A549 treated with RU486 at 1 μM for 4 hours (cell line): Measurements from ENCODE around the gene DRC1. TPM values are rescaled to one million over a fixed set of nuclear protein-coding genes. Genes with fewer than 3 reads are reported as not detected.

Experiments used
- total RNA-seq: library from RNA; stranded (reverse); fragments of 200-300 nt; extraction: Qiagen RNA extraction; gene quantifications from 5 replicates; pipeline ENCODE4 v1.2.3, GENCODE V29; 2022; ENCODE audit warnings: low read depth

Gene DRC1
- total RNA-seq, result 0.14 to 0.61 TPM (median 0.26 TPM) in 4 of 5 replicates, not detected in the other

DNA sequence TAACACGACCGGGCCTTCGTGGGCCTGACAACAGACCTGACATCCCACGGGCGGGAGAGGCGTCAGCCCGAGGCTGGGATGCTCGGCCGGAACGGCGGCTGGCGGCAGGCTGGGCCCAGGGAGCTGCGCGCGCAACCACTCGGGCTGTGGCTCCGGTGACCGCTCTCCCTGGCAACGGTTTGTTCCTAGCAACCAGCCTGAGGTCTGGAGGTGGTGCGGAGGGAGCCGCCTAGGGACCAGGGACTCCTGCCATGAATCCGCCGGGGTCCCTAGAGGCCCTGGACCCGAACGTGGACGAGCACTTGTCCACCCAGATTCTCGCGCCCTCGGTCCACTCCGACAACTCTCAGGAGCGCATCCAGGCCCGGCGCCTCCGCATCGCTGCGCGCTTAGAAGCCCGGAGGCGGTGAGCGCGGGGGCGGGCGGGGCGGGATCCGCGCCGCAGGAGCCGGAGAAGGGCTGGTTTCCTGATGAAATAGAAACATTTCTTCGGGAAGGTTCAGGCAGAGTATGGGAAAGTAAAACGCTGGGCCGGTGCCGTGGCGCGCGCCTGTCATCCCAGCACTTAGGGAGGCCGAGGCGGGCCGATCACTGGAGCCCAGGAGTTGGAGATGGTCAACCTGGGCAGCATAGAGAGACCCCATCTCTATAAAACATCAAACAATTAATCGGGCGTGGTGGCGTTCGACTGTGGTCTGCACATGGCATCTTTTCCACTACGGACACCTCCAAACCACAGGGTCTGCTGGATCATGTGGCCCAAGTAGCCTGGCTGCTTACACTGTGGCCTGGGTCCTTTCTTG is at the start of gene DRC1:
TSS of gene DRC1 (plus strand) at position 182 of the 803 bp plus-strand sequence. CDS start at position 252, 70 bp downstream.

DNA sequence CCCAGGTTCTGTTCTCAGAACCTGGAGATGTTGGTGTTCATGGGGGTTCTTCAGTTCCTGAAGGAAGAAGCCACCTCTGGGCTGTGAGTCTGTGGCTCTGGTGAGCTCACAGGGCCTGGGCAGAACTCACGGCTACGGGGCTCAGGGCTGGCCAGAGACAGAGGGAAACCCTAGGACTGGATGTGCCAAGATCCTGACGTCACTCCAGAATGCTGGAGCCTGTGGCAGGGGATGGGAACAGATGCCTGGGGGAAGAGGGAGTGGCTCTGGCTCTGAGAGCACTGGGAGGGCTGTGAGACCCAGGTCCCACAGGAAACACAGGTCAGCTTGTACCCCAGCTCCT is 76.2 kb downstream of the DRC1 start, which contains the start of gene OTOF:
TSS of gene OTOF (minus strand) at position 214 of the 343 bp plus-strand sequence.

Other genes with a start within 250 kb of the DRC1 start
- gene GAREM2, start 228.8 kb upstream of the DRC1 start, total RNA-seq, result 5.6 to 9.7 TPM (median 7.0 TPM) in 5 replicates
- 117 to 146 TPM (median 129 TPM) in 5 replicates for gene HADHA, start 157.3 kb upstream of the DRC1 start, total RNA-seq
- gene HADHB, start 157.0 kb upstream of the DRC1 start, total RNA-seq, result 87.4 to 105 TPM (median 99.6 TPM) in 5 replicates
- 11.8 to 21.5 TPM (median 21.0 TPM) in 5 replicates for gene SELENOI, start 55.8 kb upstream of the DRC1 start, total RNA-seq
- 0.10 to 0.22 TPM (median 0.17 TPM) in 3 of 5 replicates, not detected in the others for gene ADGRF3, start 55.1 kb upstream of the DRC1 start, total RNA-seq
- gene OTOF, start 76.2 kb downstream of the DRC1 start, total RNA-seq, result 0.05 to 0.13 TPM (median 0.07 TPM) in 4 of 5 replicates, not detected in the other
- gene CIB4, start 239.4 kb downstream of the DRC1 start, total RNA-seq, result 0.20 to 0.28 TPM in 2 of 5 replicates, not detected in the others